ENCODE data around the gene GSTM3. TPM values are rescaled to one million over a fixed set of nuclear protein-coding genes. Genes with fewer than 3 reads are reported as not detected.

GSTM3 gene
- total RNA-seq, 1 donor from 2014 or later, result 0.55 TPM

DNA sequence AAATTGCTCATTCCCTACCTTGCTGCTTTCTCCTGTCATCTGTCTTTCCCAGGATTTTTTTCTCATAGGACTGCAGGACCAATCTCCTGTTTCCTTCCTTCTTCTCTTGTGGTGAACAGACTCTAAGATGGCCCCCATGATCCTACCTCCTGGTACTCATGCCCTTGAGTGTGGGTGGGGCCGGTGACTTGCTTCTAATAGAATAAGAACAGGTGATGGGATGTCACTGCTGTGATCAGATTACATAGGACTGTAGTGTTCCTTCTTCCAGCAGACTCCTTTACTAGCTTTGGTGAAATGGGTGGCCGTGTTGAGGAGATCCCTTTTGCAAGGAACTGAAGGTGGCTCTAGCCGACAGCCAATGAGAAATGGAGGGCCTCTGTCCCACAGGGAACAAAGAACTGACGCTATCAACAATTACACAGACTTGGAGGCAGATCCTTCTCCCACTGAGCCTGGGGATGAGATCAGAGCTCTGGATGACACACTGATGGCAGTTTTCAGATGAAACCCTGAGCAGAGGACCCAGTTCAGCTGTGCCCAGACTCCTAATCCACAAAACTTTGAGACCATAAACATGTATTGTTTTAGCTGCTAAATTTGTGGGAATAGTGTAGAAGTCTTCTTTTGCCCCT lies 7.5 kb downstream of the GSTM3 start:
- H3K36me3 Mint-ChIP-seq (ENCODE audit: low read depth), result no peaks in the 10 kb centered on the region
- no peak for ATAC-seq (ENCODE audit: low read depth)
- peaks cover 11% of the 10 kb centered on the region for H3K27me3 Mint-ChIP-seq
- H3K9me3 Mint-ChIP-seq, result no peaks in the 10 kb centered on the region
- intact Hi-C loops (cut with micrococcal nuclease), result no loop called here
- no peaks in the 10 kb centered on the region for H3K4me1 Mint-ChIP-seq
- ChIA-PET POLR2A (interaction anchor here (1.0 kb wide), 1 partner anchor 251 kb away, joined by 4 read pairs; the partner anchor contains the start of gene AHCYL1), CTCF (no interaction called here)
- DNase-seq, result no peak
- TF ChIP-seq, protein P1, sequence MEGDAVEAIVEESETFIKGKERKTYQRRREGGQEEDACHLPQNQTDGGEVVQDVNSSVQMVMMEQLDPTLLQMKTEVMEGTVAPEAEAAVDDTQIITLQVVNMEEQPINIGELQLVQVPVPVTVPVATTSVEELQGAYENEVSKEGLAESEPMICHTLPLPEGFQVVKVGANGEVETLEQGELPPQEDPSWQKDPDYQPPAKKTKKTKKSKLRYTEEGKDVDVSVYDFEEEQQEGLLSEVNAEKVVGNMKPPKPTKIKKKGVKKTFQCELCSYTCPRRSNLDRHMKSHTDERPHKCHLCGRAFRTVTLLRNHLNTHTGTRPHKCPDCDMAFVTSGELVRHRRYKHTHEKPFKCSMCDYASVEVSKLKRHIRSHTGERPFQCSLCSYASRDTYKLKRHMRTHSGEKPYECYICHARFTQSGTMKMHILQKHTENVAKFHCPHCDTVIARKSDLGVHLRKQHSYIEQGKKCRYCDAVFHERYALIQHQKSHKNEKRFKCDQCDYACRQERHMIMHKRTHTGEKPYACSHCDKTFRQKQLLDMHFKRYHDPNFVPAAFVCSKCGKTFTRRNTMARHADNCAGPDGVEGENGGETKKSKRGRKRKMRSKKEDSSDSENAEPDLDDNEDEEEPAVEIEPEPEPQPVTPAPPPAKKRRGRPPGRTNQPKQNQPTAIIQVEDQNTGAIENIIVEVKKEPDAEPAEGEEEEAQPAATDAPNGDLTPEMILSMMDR (IDR thresholded peaks at IDR 0.05), result no peak
- H3K4me3 Mint-ChIP-seq, result no peak overlapping the region
- no peak overlapping the region for H3K27ac Mint-ChIP-seq

- TF ChIP-seq, protein P1 (IDR thresholded peaks at IDR 0.05), result no peak
- H3K9me3 Mint-ChIP-seq, result no peaks in the 10 kb centered on the region
Observed at GRCh38 chr1:109732390-109732881, 8.4 kb downstream of the GSTM3 start.

DNA sequence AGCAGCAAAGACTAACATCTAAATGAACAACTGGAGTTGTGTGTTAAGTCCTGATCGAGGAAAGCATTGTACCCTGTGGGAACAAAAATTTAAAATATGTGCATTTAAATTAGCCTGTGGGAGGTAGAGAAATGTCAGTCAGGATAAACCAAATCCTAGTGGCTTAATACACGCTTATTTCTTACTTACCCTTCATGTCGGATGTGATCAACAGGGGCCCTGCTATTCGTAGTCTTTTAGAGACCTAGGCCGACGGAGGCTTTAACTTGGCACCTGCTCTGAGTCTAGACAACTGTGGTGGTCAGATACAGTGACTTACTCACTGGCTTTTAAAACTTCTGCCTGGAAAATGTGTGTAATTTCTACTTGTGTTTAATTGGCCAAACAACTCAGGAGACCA lies 10.2 kb downstream of the GSTM3 start:
- intact Hi-C loops (cut with micrococcal nuclease), result no loop called here
- CTCF ChIA-PET, result no interaction called here
- no peaks in the 10 kb centered on the region for H3K36me3 Mint-ChIP-seq (ENCODE audit: low read depth)

More at GRCh38 chr1:109732390-109732881, 8.4 kb downstream of the GSTM3 start:
- H3K4me1 Mint-ChIP-seq, result no peaks in the 10 kb centered on the region
- POLR2A ChIA-PET, result no interaction called here
- no peak overlapping the region for H3K4me3 Mint-ChIP-seq
- no peak overlapping the region for H3K27ac Mint-ChIP-seq
- DNase-seq, result no peak
- CTCF ChIA-PET, result no interaction called here
- H3K27me3 Mint-ChIP-seq, result peaks cover 9% of the 10 kb centered on the region
- intact Hi-C loops (cut with micrococcal nuclease), result no loop called here
- no peak for ATAC-seq (ENCODE audit: low read depth)
- H3K36me3 Mint-ChIP-seq (ENCODE audit: low read depth), result no peaks in the 10 kb centered on the region

GRCh38 chr1:109728870-109729269 lies 12.0 kb downstream of the GSTM3 start:
- DNase-seq (no peak), ATAC-seq (ENCODE audit: low read depth) (no peak)
- peaks cover 9% of the 10 kb centered on the region for H3K27me3 Mint-ChIP-seq
- no peak overlapping the region for H3K27ac Mint-ChIP-seq
- TF ChIP-seq, protein P1 (IDR thresholded peaks at IDR 0.05), result no peak
- no peak overlapping the region for H3K4me3 Mint-ChIP-seq
- no peaks in the 10 kb centered on the region for H3K9me3 Mint-ChIP-seq
- CTCF ChIA-PET, result no interaction called here
- H3K36me3 Mint-ChIP-seq (ENCODE audit: low read depth), result no peaks in the 10 kb centered on the region
- intact Hi-C loops (cut with micrococcal nuclease), result no loop called here
- POLR2A ChIA-PET, result no interaction called here
- no peaks in the 10 kb centered on the region for H3K4me1 Mint-ChIP-seq

More for the DNA sequence above, 10.2 kb downstream of the GSTM3 start:
- ATAC-seq (ENCODE audit: low read depth) (no peak), DNase-seq (no peak)
- TF ChIP-seq, protein P1 (IDR thresholded peaks at IDR 0.05), result no peak
- POLR2A ChIA-PET, result no interaction called here
- Mint-ChIP-seq H3K4me3 (no peak overlapping the region), H3K27ac (no peak overlapping the region), H3K4me1 (no peaks in the 10 kb centered on the region), H3K27me3 (peaks cover 6% of the 10 kb centered on the region), H3K9me3 (no peaks in the 10 kb centered on the region)

- Mint-ChIP-seq H3K9me3 (no peaks in the 10 kb centered on the region), H3K36me3 (ENCODE audit: low read depth) (no peaks in the 10 kb centered on the region), H3K4me1 (no peaks in the 10 kb centered on the region), H3K4me3 (no peak overlapping the region), H3K27ac (no peak overlapping the region), H3K27me3 (peaks cover 12% of the 10 kb centered on the region)
- ChIA-PET CTCF (no interaction called here), POLR2A (no interaction called here)
- no peak for ATAC-seq (ENCODE audit: low read depth)
- intact Hi-C loops (cut with micrococcal nuclease), result no loop called here
- DNase-seq, result no peak
- TF ChIP-seq, protein P1 (IDR thresholded peaks at IDR 0.05), result no peak
Observed at GRCh38 chr1:109726728-109727373, 14.0 kb downstream of the GSTM3 start.
